HEK293T (cell line): Measurements from ENCODE around the gene ZFP92.

Source experiments
- CTCF ChIA-PET: fragments of 350-600 bp; formaldehyde crosslinking; extraction: SDS; loops from one replicate; lab custom pipeline; 2021; ENCODE audit warnings: antibody characterized with exemption, inconsistent platforms; lab: Yijun Ruan, JAX
- POLR2A ChIA-PET: fragments of 350-600 bp; formaldehyde crosslinking; extraction: SDS; loops from one replicate; lab custom pipeline; 2020; ENCODE audit warnings: antibody characterized with exemption, inconsistent platforms; lab: Yijun Ruan, JAX
- DNase-seq: peaks from one replicate; pipeline ENCODE4 v3.0.0; 2012; ENCODE audit warnings: mixed read lengths; ENCODE audit errors: extremely low spot score
- ARNT ChIP-seq: fragments of 450-650 bp; IDR thresholded peaks from 2 replicates; pipeline ENCODE4 v1.6.1; 2017; ENCODE audit warnings: mild to moderate bottlenecking
- BHLHE40 ChIP-seq: fragments of 450-650 bp; IDR thresholded peaks from 2 replicates; pipeline ENCODE4 v1.6.1; 2016; ENCODE audit warnings: mild to moderate bottlenecking, moderate library complexity, borderline replicate concordance
- CTBP1 ChIP-seq: fragments of 450-650 bp; IDR thresholded peaks from 2 replicates; pipeline ENCODE4 v1.6.1; 2016; ENCODE audit warnings: borderline replicate concordance
- ELF4 ChIP-seq: fragments of 450-650 bp; IDR thresholded peaks from 2 replicates; pipeline ENCODE4 v1.6.1; 2017; ENCODE audit warnings: antibody characterized with exemption
- FOXA1 ChIP-seq: fragments of 450-650 bp; IDR thresholded peaks from 2 replicates; pipeline ENCODE4 v1.6.1; 2016; ENCODE audit warnings: mild to moderate bottlenecking
- FOXK2 ChIP-seq: fragments of 450-650 bp; IDR thresholded peaks from 2 replicates; pipeline ENCODE4 v1.6.1; 2016; ENCODE audit warnings: mild to moderate bottlenecking
- FOXM1 ChIP-seq: fragments of 450-650 bp; IDR thresholded peaks from 2 replicates; pipeline ENCODE4 v1.6.1; 2017; ENCODE audit warnings: mild to moderate bottlenecking, borderline replicate concordance
- HDGF ChIP-seq: fragments of 450-650 bp; IDR thresholded peaks from 2 replicates; pipeline ENCODE4 v1.6.1; 2017; ENCODE audit warnings: antibody characterized with exemption, borderline replicate concordance
- L3MBTL2 ChIP-seq: fragments of 450-650 bp; conservative IDR thresholded peaks from 2 replicates; pipeline ENCODE4 v1.6.1; 2016; ENCODE audit warnings: mild to moderate bottlenecking
- LEF1 ChIP-seq: fragments of 450-650 bp; IDR thresholded peaks from 2 replicates; pipeline ENCODE4 v1.6.1; 2017; ENCODE audit warnings: mild to moderate bottlenecking, borderline replicate concordance
- NFRKB ChIP-seq: fragments of 450-650 bp; IDR thresholded peaks from 2 replicates; pipeline ENCODE4 v1.6.1; 2016; ENCODE audit warnings: mild to moderate bottlenecking, moderate library complexity
- PKNOX1 ChIP-seq: fragments of 450-650 bp; IDR thresholded peaks from 2 replicates; pipeline ENCODE4 v1.6.1; 2016
- SP1 ChIP-seq: fragments of 450-650 bp; IDR thresholded peaks from 2 replicates; pipeline ENCODE4 v1.6.1; 2017
- SUZ12 ChIP-seq: fragments of 450-650 bp; IDR thresholded peaks from 2 replicates; pipeline ENCODE4 v1.6.1; 2016; ENCODE audit warnings: mild to moderate bottlenecking
- TARDBP ChIP-seq: fragments of 450-650 bp; IDR thresholded peaks from 2 replicates; pipeline ENCODE4 v1.6.1; 2016
- ZNF384 ChIP-seq: fragments of 450-650 bp; IDR thresholded peaks from 2 replicates; pipeline ENCODE4 v1.6.1; 2016

ZFP92 gene

DNA sequence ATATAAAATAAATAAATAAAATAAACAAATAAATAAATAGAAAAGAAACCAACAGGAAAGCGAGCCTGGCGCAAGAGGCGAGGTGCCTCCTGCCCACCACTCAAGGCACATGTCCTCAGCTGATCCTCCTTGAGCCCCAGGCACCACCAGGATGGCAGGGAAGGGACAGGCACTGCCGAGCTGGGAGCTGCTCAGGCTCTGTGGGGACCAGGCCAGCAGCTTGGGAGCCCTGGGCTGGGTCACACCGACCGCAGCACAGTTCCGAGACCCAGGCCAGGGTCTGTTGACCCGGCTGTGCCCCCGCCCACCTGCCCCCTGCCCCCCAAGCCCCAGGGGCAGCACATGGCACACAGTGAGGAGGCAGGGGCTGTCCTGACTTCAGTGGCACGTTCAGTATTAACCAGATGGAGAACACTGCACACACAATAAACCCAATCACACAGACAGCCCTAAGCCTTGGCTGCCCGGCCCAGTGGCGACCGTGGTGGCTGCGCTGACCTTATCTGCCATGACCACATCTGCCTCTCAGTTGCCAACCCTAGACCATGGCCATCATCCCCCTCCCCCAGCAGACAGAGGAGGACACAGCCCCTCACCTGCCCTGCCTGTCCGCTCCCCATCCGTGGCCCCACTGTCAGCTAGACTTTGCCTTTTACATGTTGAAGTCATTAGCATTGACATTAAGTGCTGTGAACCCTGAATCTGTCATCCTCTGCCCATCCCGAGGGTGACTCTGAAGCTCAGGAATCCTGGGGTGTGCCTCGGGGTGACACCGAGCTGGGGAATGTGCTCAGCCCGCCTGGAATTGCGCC is 37.5 kb downstream of the ZFP92 start:
- ChIA-PET CTCF (no interaction called here), POLR2A (no interaction called here)
- TF ChIP-seq PKNOX1, result no peak
- TF ChIP-seq SUZ12, result no peak
- TF ChIP-seq SP1, result no peak
- no peak for TF ChIP-seq NFRKB
- no peak for TF ChIP-seq ELF4
- no peak for TF ChIP-seq CTBP1
- TF ChIP-seq ZNF384, result no peak
- TF ChIP-seq HDGF, result no peak
- TF ChIP-seq FOXM1, result no peak
- TF ChIP-seq TARDBP, result no peak
- no peak for TF ChIP-seq FOXA1
- no peak for TF ChIP-seq LEF1
- TF ChIP-seq L3MBTL2, result no peak
- TF ChIP-seq ARNT, result no peak
- TF ChIP-seq FOXK2, result no peak
- no peak for TF ChIP-seq BHLHE40

DNA sequence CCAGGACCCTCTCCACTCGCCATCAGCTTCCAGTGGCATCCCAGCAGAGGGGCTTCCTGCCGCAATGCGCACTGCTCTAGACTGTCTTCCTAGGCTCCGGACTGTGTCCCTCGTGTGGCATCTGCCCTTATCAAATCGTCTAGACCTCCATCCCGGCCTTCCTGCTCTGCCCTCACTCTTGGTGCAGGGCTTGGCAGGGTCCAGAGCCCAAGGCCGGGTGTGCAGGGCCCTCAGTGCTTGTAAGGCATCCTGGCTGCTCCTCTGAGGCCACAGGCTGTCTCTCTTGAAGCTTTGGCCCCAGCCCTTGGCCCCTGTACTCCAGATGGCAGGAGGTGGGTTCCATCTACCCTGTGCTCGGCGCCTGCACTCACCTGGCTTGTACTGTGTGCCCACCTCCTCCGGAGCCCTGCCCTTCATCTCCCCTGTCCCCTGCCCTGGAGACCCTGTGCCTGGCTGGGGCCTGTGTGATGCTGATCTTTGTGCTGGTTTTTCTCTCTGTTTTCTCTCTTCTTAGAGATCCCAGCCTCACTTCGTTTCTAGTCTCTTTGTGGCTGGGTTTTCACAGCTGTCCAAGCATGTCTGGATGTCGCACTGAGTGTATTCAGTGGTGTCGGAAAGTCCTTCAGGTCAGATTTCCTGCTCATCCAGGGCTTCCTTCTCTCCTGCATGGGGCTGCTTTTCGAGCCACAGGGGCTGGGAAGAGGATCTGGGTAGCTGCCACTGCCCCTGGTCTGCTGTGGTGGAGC is 38.3 kb downstream of the ZFP92 start:
- TF ChIP-seq SP1 (no peak), FOXK2 (no peak)
- POLR2A ChIA-PET, result no interaction called here
- DNase-seq, result no peak
- CTCF ChIA-PET, result no interaction called here

More for the DNA sequence above, 37.5 kb downstream of the ZFP92 start:
- DNase-seq, result no peak

DNA sequence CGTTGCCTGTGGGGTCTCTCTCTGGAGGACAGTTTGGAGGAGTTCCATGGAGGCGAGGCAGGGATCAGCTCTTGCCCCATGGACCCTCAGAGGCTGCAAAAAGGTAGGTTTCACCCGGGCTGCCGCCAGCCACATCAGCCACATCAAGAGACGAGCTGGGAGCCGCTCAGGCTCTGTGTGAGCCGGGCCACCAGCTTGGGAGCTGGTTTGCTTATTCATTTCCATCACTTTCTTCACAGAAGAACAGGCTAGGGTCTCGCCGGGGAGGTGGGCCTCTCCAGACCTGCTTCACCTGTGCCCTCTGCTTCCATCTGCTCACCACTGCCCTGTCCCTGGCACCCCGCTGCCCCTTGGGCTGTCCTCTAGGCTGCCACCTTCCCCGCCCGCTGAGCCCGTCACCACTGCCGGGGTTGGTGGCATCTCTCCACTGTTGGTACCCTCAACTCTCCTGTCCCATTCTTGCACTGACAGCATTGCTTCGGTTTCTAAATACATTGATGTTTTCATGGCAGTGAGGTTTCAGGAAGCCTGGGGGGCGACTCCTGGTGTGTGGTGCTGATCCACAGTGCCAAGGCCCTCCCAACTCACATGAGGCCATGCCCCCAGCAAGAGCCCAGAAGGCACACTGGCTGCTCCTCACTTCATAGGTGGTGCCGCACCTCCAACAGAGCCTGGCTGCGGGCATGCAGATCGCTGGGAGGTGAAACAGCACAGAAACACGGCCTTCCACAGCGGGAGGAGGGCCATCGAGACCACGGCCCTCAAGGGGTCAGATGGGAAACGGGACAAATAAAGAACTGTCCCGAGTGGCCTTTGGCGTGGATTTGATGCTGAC is 39.1 kb downstream of the ZFP92 start:
- ChIA-PET CTCF (no interaction called here), POLR2A (no interaction called here)
- TF ChIP-seq LEF1 (no peak), FOXM1 (no peak), FOXA1 (no peak)
- no peak for DNase-seq

- DNase-seq, result no peak
- ChIA-PET CTCF (no interaction called here), POLR2A (no interaction called here)
- no peak for TF ChIP-seq ARNT
- no peak for TF ChIP-seq FOXK2
- no peak for TF ChIP-seq PKNOX1
- TF ChIP-seq ELF4, result no peak
- no peak for TF ChIP-seq FOXM1
- TF ChIP-seq NFRKB, result no peak
- TF ChIP-seq L3MBTL2, result no peak
- no peak for TF ChIP-seq SP1
- no peak for TF ChIP-seq ZNF384
- no peak for TF ChIP-seq SUZ12
- TF ChIP-seq HDGF, result no peak
- no peak for TF ChIP-seq CTBP1
- no peak for TF ChIP-seq TARDBP
- no peak for TF ChIP-seq BHLHE40
- TF ChIP-seq FOXA1, result no peak
- TF ChIP-seq LEF1, result no peak
Measured at GRCh38 chrX:153450949-153451277, 39.6 kb downstream of the ZFP92 start.

GRCh38 chrX:153454901-153455550 is 43.8 kb downstream of the ZFP92 start:
- POLR2A ChIA-PET, result no interaction called here
- TF ChIP-seq BHLHE40, result no peak
- TF ChIP-seq HDGF, result no peak
- TF ChIP-seq SUZ12, result no peak
- CTCF ChIA-PET, result no interaction called here
- DNase-seq, result no peak

- ChIA-PET POLR2A (no interaction called here), CTCF (no interaction called here)
- no peak for DNase-seq
- no peak for TF ChIP-seq BHLHE40
- TF ChIP-seq LEF1, result no peak
- no peak for TF ChIP-seq ZNF384
Measured at GRCh38 chrX:153455571-153455970, 44.3 kb downstream of the ZFP92 start.
